H1 (cell line): Measurements from ENCODE around the gene CD99. TPM values are rescaled to one million over a fixed set of nuclear protein-coding genes. Genes with fewer than 3 reads are reported as not detected.

ENCODE experiments used
- RXRA ChIP-seq: IDR thresholded peaks from 2 replicates; pipeline ENCODE4 v1.6.1; 2011; ENCODE audit warnings: low read depth, mild to moderate bottlenecking, low read length, moderate library complexity; ENCODE audit not compliant: insufficient read depth
- SAP30 ChIP-seq: fragments of 300-600 bp; sonication (generic); IDR thresholded peaks from 2 replicates; pipeline ENCODE4 v1.7.1; 2012; ENCODE audit warnings: low read length, moderate library complexity, mild to moderate bottlenecking, inconsistent platforms; ENCODE audit not compliant: insufficient read depth, insufficient replicate concordance
- SRF ChIP-seq: IDR thresholded peaks from 2 replicates; pipeline ENCODE4 v1.6.1; 2011; ENCODE audit warnings: mild to moderate bottlenecking, low read depth, low read length, moderate library complexity
- TCF12 ChIP-seq: IDR thresholded peaks from 2 replicates; pipeline ENCODE4 v1.6.1; 2011; ENCODE audit warnings: low read depth, mild to moderate bottlenecking, low read length
- TEAD4 ChIP-seq: IDR thresholded peaks from 2 replicates; pipeline ENCODE4 v1.6.1; 2012; ENCODE audit warnings: low read depth, low read length, inconsistent platforms, mixed read lengths
- polyA plus RNA-seq, 7 experiments: library from polyadenylated mRNA; depleted of rRNA in 3 of 7; stranded (reverse) in 5 of 7; unstranded in 2 of 7; fragments of >200 nt in 5 of 7; fragments of 200-250 nt in 2 of 7; gene quantifications; 1 replicate in 5 of 7; 2 replicates in 1 of 7; 4 replicates in 1 of 7; pipeline versions ENCODE4 v1.2.1 to v1.2.3, GENCODE V29; 2011 to 2013; ENCODE audit warnings: missing spikeins in 2 of 7, mixed read lengths in 2 of 7
- total RNA-seq: library from RNA; stranded (reverse); fragmentation: NEBNext Ultra II Directional; extraction: Animal tissue kit (Norgen Biotek cat#: 25700); gene quantifications from 2 replicates; pipeline ENCODE4 v1.2.1, GENCODE V29; 2021
- TF ChIP-seq, protein P1 (sequence below): fragments of 300-600 bp; sonication (generic); IDR thresholded peaks from 2 replicates; pipeline ENCODE4 v1.7.1; 2012; ENCODE audit warnings: low read length, moderate library complexity, mild to moderate bottlenecking, inconsistent platforms; ENCODE audit not compliant: insufficient replicate concordance

Gene CD99
- total and polyA plus RNA-seq, 2 of the 8 experiments (the other 6 are each of a cell fraction or from before 2014, with no cell fraction given), result 30.1 to 47.8 TPM

GRCh38 chrX:2680486-2681348, 10.4 kb upstream of the CD99 start (continued):
- TF ChIP-seq, protein P1, sequence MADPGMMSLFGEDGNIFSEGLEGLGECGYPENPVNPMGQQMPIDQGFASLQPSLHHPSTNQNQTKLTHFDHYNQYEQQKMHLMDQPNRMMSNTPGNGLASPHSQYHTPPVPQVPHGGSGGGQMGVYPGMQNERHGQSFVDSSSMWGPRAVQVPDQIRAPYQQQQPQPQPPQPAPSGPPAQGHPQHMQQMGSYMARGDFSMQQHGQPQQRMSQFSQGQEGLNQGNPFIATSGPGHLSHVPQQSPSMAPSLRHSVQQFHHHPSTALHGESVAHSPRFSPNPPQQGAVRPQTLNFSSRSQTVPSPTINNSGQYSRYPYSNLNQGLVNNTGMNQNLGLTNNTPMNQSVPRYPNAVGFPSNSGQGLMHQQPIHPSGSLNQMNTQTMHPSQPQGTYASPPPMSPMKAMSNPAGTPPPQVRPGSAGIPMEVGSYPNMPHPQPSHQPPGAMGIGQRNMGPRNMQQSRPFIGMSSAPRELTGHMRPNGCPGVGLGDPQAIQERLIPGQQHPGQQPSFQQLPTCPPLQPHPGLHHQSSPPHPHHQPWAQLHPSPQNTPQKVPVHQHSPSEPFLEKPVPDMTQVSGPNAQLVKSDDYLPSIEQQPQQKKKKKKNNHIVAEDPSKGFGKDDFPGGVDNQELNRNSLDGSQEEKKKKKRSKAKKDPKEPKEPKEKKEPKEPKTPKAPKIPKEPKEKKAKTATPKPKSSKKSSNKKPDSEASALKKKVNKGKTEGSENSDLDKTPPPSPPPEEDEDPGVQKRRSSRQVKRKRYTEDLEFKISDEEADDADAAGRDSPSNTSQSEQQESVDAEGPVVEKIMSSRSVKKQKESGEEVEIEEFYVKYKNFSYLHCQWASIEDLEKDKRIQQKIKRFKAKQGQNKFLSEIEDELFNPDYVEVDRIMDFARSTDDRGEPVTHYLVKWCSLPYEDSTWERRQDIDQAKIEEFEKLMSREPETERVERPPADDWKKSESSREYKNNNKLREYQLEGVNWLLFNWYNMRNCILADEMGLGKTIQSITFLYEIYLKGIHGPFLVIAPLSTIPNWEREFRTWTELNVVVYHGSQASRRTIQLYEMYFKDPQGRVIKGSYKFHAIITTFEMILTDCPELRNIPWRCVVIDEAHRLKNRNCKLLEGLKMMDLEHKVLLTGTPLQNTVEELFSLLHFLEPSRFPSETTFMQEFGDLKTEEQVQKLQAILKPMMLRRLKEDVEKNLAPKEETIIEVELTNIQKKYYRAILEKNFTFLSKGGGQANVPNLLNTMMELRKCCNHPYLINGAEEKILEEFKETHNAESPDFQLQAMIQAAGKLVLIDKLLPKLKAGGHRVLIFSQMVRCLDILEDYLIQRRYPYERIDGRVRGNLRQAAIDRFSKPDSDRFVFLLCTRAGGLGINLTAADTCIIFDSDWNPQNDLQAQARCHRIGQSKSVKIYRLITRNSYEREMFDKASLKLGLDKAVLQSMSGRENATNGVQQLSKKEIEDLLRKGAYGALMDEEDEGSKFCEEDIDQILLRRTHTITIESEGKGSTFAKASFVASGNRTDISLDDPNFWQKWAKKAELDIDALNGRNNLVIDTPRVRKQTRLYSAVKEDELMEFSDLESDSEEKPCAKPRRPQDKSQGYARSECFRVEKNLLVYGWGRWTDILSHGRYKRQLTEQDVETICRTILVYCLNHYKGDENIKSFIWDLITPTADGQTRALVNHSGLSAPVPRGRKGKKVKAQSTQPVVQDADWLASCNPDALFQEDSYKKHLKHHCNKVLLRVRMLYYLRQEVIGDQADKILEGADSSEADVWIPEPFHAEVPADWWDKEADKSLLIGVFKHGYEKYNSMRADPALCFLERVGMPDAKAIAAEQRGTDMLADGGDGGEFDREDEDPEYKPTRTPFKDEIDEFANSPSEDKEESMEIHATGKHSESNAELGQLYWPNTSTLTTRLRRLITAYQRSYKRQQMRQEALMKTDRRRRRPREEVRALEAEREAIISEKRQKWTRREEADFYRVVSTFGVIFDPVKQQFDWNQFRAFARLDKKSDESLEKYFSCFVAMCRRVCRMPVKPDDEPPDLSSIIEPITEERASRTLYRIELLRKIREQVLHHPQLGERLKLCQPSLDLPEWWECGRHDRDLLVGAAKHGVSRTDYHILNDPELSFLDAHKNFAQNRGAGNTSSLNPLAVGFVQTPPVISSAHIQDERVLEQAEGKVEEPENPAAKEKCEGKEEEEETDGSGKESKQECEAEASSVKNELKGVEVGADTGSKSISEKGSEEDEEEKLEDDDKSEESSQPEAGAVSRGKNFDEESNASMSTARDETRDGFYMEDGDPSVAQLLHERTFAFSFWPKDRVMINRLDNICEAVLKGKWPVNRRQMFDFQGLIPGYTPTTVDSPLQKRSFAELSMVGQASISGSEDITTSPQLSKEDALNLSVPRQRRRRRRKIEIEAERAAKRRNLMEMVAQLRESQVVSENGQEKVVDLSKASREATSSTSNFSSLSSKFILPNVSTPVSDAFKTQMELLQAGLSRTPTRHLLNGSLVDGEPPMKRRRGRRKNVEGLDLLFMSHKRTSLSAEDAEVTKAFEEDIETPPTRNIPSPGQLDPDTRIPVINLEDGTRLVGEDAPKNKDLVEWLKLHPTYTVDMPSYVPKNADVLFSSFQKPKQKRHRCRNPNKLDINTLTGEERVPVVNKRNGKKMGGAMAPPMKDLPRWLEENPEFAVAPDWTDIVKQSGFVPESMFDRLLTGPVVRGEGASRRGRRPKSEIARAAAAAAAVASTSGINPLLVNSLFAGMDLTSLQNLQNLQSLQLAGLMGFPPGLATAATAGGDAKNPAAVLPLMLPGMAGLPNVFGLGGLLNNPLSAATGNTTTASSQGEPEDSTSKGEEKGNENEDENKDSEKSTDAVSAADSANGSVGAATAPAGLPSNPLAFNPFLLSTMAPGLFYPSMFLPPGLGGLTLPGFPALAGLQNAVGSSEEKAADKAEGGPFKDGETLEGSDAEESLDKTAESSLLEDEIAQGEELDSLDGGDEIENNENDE, result no peak
- TF ChIP-seq RXRA (no peak), TEAD4 (no peak), SRF (no peak), TCF12 (no peak), SAP30 (no peak)
